Measurements from ENCODE around the gene ODF2.

- TF ChIP-seq, protein P1, sequence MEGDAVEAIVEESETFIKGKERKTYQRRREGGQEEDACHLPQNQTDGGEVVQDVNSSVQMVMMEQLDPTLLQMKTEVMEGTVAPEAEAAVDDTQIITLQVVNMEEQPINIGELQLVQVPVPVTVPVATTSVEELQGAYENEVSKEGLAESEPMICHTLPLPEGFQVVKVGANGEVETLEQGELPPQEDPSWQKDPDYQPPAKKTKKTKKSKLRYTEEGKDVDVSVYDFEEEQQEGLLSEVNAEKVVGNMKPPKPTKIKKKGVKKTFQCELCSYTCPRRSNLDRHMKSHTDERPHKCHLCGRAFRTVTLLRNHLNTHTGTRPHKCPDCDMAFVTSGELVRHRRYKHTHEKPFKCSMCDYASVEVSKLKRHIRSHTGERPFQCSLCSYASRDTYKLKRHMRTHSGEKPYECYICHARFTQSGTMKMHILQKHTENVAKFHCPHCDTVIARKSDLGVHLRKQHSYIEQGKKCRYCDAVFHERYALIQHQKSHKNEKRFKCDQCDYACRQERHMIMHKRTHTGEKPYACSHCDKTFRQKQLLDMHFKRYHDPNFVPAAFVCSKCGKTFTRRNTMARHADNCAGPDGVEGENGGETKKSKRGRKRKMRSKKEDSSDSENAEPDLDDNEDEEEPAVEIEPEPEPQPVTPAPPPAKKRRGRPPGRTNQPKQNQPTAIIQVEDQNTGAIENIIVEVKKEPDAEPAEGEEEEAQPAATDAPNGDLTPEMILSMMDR (IDR thresholded peaks at IDR 0.05) = no peak
- TF ChIP-seq POLR2A (IDR thresholded peaks at IDR 0.05) = no peak
Measured at GRCh38 chr9:128421482-128421996, 34.3 kb upstream of the ODF2 start.
